HG02763 (cell line): ENCODE results near the gene SEBOX.

Experiments used
- ATAC-seq: cut with Tn5 transposase; IDR thresholded peaks from one replicate; pipeline ENCODE4 v1.9.1; 2021; ENCODE audit warnings: mild to moderate bottlenecking, moderate library complexity; ENCODE audit not compliant: unreplicated experiment

The SEBOX gene

GRCh38 chr17:28394337-28395116 is 29.5 kb upstream of the SEBOX start:
- ATAC-seq: no peak

GRCh38 chr17:28392491-28392890 is 27.5 kb upstream of the SEBOX start:
- no peak for ATAC-seq

GRCh38 chr17:28391401-28391800 is 26.4 kb upstream of the SEBOX start:
- ATAC-seq: no peak

GRCh38 chr17:28390984-28391383 is 26.0 kb upstream of the SEBOX start:
- ATAC-seq: no peak

- ATAC-seq: no peak
Observed at GRCh38 chr17:28390563-28390962, 25.6 kb upstream of the SEBOX start.

- no peak for ATAC-seq
Observed at GRCh38 chr17:28390141-28390540, 25.1 kb upstream of the SEBOX start.

- ATAC-seq: no peak
Observed at GRCh38 chr17:28388106-28388505, 23.1 kb upstream of the SEBOX start.

- no peak for ATAC-seq
Observed at GRCh38 chr17:28386391-28386790, 21.4 kb upstream of the SEBOX start.

- no peak for ATAC-seq
Observed at GRCh38 chr17:28385406-28385805, 20.4 kb upstream of the SEBOX start.

- peak; percentile 19 for ATAC-seq
Observed at GRCh38 chr17:28385037-28385400, 20.0 kb upstream of the SEBOX start.

GRCh38 chr17:28384281-28385036 is 19.5 kb upstream of the SEBOX start:
- ATAC-seq: peak; percentile 68

GRCh38 chr17:28381141-28381825 is 16.3 kb upstream of the SEBOX start:
- no peak for ATAC-seq

- no peak for ATAC-seq
Observed at GRCh38 chr17:28379814-28380801, 15.1 kb upstream of the SEBOX start.

GRCh38 chr17:28372945-28373274 is 7.9 kb upstream of the SEBOX start:
- no peak for ATAC-seq

- peak; percentile 1 for ATAC-seq
Observed at GRCh38 chr17:28372203-28372944, 7.4 kb upstream of the SEBOX start.

GRCh38 chr17:28371245-28372202 is 6.5 kb upstream of the SEBOX start, which contains the start of gene SARM1:
SARM1 (plus strand) TSS chr17:28371694; CDS start chr17:28372033, 339 bp downstream.
- peak; percentile 83 for ATAC-seq

- no peak for ATAC-seq
Observed at GRCh38 chr17:28370744-28371103, 5.7 kb upstream of the SEBOX start.

- no peak for ATAC-seq
Observed at GRCh38 chr17:28370035-28370743, 5.2 kb upstream of the SEBOX start, which contains the start of gene VTN. VTN (minus strand) TSS chr17:28370307; CDS start chr17:28370203, 104 bp downstream.
